Gastroesophageal sphincter (tissue), 4 donors: ENCODE data around the gene TBC1D1. TPM values are rescaled to one million over a fixed set of nuclear protein-coding genes. Genes with fewer than 3 reads are reported as not detected.
A peak's percentile ranks its signal among the peaks of the same experiment; 100 is the strongest.

Source experiments
- ATAC-seq: fragments of 150-250 bp; one replicate; pipeline ENCODE4 v1.9.1; 2016; ENCODE audit warnings: mild to moderate bottlenecking, moderate library complexity
- H3K27ac ChIP-seq, 4 donors: fragments of 200-600 bp; sonication (generic) in 3 of 4; 1 replicate in 3 of 4; 2 replicates in 1 of 4; pipeline ENCODE4 v1.5.1; 2016 to 2019
- H3K27me3 ChIP-seq: fragments of 200-600 bp; sonication (generic); one replicate; pipeline ENCODE4 v1.5.1; 2019
- H3K36me3 ChIP-seq, 2 donors: fragments of 200-600 bp; sonication (generic); one replicate each; pipeline ENCODE4 v1.5.1; 2019; ENCODE audit warnings: control low read depth in 1 of 2
- H3K4me1 ChIP-seq, 3 donors: fragments of 200-600 bp; sonication (generic); 1 replicate in 2 of 3; 2 replicates in 1 of 3; pipeline ENCODE4 v1.5.1; 2016 to 2019; ENCODE audit warnings: control low read depth in 2 of 3
- H3K4me3 ChIP-seq, 2 donors: fragments of 200-600 bp; sonication (generic); one replicate each; pipeline ENCODE4 v1.5.1; 2019; ENCODE audit warnings: mild to moderate bottlenecking in 1 of 2, moderate library complexity in 1 of 2
- H3K9me3 ChIP-seq, 3 donors: fragments of 200-600 bp; sonication (generic); one replicate each; pipeline ENCODE4 v1.5.1; 2017 to 2019; ENCODE audit warnings: control low read depth in 2 of 3
- EP300 ChIP-seq: sonication (generic); formaldehyde crosslinking; IDR thresholded peaks from one replicate; pipeline ENCODE4 v1.6.1; 2017; ENCODE audit warnings: antibody characterized with exemption, mild to moderate bottlenecking
- POLR2A ChIP-seq, 2 donors: fragments of 450-650 bp; IDR thresholded peaks; one replicate each; pipeline ENCODE4 v1.6.1; 2017; ENCODE audit warnings: antibody characterized with exemption in 2 of 2, mild to moderate bottlenecking in 2 of 2, moderate library complexity in 1 of 2
- POLR2AphosphoS5 ChIP-seq: sonication (generic); formaldehyde crosslinking; IDR thresholded peaks from one replicate; pipeline ENCODE4 v1.6.1; 2017; ENCODE audit warnings: antibody characterized with exemption
- WGBS, 2 donors: methylation state at CpG; one replicate each; pipeline ENCODE4 v1.1.5; 2018; ENCODE audit warnings: low coverage in 1 of 2; 5-methylcytosine and 5-hydroxymethylcytosine counted together
- total RNA-seq, 4 donors: library from RNA; depleted of rRNA; stranded (reverse); fragments of >200 nt; gene quantifications; one replicate each; pipeline ENCODE4 v1.1.0, GENCODE V29; 2016
- TF ChIP-seq, protein P1 (sequence below), 4 experiments: fragments of 200-600 bp in 2 of 4; fragments of 450-650 bp in 2 of 4; sonication (generic) in 1 of 4; IDR thresholded peaks; one replicate each; pipeline ENCODE4 v1.5.1; 2017 to 2019; ENCODE audit warnings: antibody characterized with exemption in 4 of 4, mild to moderate bottlenecking in 2 of 4, moderate library complexity in 2 of 4

TBC1D1 gene
- total RNA-seq, 4 donors from 2014 or later, result 190 to 279 (median 241) TPM

DNA sequence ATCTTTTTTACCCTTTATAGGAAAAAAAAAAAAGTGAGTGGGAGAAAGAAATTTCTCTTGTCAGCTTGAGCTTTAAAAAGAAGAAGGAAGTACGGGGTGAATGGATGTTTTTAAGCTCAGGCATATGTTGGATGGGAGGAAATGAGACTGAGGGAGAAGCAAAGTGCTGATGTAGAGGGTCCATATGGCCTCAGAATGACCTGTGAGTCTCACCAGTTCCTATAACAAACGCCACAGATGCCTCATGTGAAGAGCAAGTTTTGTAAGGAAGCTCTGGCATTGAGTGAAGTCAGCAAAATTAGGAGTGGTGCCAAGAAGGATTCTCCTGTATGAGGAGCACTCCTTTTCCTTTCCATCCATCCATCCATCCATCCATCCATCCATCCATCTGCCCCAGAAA is 283.9 kb downstream of the TBC1D1 start:
- H3K27ac ChIP-seq, result no peak overlapping the region
- peaks cover 0 to 9% (median 2%) of the 10 kb centered on the region in 3 donors for H3K4me1 ChIP-seq
- ATAC-seq, result peak; percentile 31
- H3K9me3 ChIP-seq, result no peaks in the 10 kb centered on the region
- H3K36me3 ChIP-seq, result no peaks in the 10 kb centered on the region
- TF ChIP-seq POLR2A (IDR thresholded peaks at IDR 0.05) (no peak), EP300 (no peak), POLR2AphosphoS5 (no peak)
- TF ChIP-seq, protein P1, sequence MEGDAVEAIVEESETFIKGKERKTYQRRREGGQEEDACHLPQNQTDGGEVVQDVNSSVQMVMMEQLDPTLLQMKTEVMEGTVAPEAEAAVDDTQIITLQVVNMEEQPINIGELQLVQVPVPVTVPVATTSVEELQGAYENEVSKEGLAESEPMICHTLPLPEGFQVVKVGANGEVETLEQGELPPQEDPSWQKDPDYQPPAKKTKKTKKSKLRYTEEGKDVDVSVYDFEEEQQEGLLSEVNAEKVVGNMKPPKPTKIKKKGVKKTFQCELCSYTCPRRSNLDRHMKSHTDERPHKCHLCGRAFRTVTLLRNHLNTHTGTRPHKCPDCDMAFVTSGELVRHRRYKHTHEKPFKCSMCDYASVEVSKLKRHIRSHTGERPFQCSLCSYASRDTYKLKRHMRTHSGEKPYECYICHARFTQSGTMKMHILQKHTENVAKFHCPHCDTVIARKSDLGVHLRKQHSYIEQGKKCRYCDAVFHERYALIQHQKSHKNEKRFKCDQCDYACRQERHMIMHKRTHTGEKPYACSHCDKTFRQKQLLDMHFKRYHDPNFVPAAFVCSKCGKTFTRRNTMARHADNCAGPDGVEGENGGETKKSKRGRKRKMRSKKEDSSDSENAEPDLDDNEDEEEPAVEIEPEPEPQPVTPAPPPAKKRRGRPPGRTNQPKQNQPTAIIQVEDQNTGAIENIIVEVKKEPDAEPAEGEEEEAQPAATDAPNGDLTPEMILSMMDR (IDR thresholded peaks at IDR 0.05), result no peak
- no peaks in the 10 kb centered on the region for H3K27me3 ChIP-seq
- WGBS, 2 donors, result 56 to 63% methylated on average over 2 of the region's 2 CpGs
- no peak overlapping the region for H3K4me3 ChIP-seq

DNA sequence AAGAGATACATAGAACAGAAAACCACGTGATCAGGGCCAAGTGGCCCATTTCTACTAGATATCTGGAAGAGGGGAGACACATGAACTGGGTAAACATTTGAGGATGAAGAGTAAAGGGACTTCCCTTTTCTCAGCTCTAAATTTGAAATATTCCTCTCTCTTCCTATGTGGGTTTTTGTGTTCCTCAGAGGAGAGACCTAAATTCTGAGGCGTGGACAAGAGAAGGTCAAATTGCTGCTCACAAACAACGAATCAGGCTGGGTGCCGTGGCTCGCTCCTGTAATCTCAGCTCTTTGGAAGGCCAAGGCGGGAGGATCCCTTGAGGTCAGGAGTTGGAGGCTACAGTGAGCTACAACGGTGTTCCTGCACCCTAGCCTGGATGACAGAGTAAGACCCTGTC is 285.3 kb downstream of the TBC1D1 start:
- Histone ChIP-seq H3K27ac (peak overlapping the region in 3 of 4 donors; percentile 17 to 53 (median 41)), H3K36me3 (no peaks in the 10 kb centered on the region), H3K4me3 (no peak overlapping the region), H3K4me1 (peaks cover 0 to 15% (median 6%) of the 10 kb centered on the region in 3 donors), H3K9me3 (no peaks in the 10 kb centered on the region), H3K27me3 (no peaks in the 10 kb centered on the region)
- no peak for ATAC-seq
- 78 to 90% methylated on average over 5 of the region's 7 CpGs for WGBS, 2 donors
- TF ChIP-seq POLR2A (IDR thresholded peaks at IDR 0.05) (no peak), EP300 (no peak)

DNA sequence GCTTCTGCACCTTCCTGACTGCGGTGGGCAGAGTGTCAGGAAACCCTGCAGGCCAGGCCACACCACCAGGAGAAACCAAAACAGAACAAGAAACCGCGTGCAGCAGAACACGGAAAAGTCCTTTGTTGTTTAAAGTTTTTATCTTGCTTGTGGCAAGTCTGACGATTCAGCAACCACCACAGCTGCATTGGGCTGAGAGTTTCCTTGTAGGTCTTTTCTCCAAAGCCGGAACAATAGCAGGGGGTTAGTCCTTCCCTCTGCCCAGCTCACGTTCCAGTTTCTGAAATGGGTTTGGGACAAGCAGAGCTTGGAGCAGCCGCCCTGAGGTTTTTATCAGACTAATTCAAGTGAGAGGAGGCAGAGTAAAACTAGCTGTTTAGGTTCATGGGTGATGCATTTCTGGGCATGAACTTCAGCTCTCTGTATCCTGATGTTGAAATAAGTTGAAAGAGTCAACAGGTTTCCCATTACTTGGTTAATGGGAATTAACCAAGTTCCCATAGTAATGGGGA is 286.2 kb downstream of the TBC1D1 start:
- Histone ChIP-seq H3K27me3 (no peaks in the 10 kb centered on the region), H3K4me1 (peaks cover 0 to 15% (median 6%) of the 10 kb centered on the region in 3 donors), H3K27ac (peak overlapping the region in 3 of 4 donors; percentile 8 to 53 (median 35)), H3K36me3 (no peaks in the 10 kb centered on the region), H3K9me3 (no peaks in the 10 kb centered on the region), H3K4me3 (no peak overlapping the region)
- no peak for ATAC-seq
- TF ChIP-seq POLR2AphosphoS5, result no peak
- TF ChIP-seq, protein P1 (IDR thresholded peaks at IDR 0.05), result no peak
- TF ChIP-seq POLR2A (IDR thresholded peaks at IDR 0.05), result no peak
- TF ChIP-seq EP300, result no peak
- WGBS, 2 donors, result 46 to 80% methylated on average over 6 to 7 of the region's 8 CpGs

DNA sequence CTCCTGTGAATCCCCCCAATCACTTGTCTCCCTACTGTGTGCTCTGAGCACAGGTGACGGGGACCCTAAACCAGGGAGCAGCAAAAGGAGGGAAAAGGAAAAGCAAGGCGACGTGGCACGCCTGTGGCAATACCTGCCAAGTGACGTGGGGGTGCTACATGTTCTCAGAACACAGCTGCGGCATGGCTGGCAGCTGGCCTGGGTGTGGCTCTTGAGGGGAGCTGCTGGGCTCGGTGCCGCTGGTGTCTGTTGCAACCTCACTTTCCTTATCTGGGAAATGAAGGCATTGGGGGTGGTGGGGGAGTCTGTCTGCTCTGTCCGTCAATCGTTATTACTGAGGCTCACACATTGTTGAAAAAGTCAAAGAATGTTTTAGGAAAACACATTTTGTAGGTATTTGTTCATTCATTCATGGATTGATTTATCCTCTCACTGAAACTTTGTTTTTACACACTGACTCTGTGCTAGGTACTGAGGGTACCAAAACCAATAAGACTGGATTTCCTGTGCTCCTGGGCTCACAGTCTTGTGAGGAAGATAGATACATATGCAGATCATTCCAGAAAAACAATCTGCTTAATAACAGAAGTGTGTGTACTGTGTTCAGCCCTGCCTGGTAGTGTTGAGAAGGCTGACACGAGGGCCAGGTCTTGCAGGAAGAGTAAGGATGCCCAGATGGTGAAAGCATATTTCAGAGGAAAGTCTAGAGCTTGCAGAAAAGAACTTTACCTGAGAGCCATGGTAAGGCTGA is 286.9 kb downstream of the TBC1D1 start:
- no peaks in the 10 kb centered on the region for H3K9me3 ChIP-seq
- peak; percentile 55 for ATAC-seq
- H3K4me3 ChIP-seq, result no peak overlapping the region
- peak overlapping the region in 3 of 4 donors; percentile 8 to 53 (median 35) for H3K27ac ChIP-seq
- TF ChIP-seq EP300, result no peak
- TF ChIP-seq, protein P1 (IDR thresholded peaks at IDR 0.05), result no peak
- no peaks in the 10 kb centered on the region for H3K27me3 ChIP-seq
- H3K36me3 ChIP-seq, result no peaks in the 10 kb centered on the region
- WGBS, 2 donors, result 80 to 89% methylated on average over 5 to 7 of the region's 11 CpGs
- H3K4me1 ChIP-seq, result peaks cover 0 to 15% (median 6%) of the 10 kb centered on the region in 3 donors

DNA sequence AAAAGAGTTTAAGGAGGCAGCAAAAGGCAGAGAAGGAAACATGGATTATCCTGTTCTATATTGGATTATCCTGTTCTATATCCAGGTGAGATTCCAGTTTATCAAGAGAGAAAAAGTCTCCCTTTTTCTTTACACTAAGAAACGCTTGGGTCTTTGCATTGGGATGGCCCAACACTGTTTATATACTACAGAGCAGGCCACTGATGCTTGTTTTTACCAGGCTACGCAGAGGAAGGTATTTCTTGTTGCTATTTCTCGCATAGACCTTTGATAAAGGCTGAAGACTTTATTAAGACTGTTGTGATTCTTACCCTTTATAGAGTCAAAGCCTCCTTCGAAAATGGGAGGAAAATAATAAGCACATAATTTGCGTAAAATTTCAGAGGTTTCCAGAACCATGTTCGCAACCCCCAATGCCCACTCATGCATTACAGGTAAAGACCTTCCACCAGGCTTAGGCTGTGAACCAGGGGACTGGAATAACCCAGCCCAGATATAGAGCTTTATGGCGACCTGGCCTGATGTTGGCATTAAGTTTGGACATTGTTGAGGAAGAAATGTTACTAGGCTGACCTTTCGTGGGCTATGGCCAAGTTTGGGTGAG is 287.6 kb downstream of the TBC1D1 start:
- Histone ChIP-seq H3K36me3 (no peaks in the 10 kb centered on the region), H3K4me1 (peaks cover 0 to 15% (median 6%) of the 10 kb centered on the region in 3 donors), H3K9me3 (no peaks in the 10 kb centered on the region), H3K27ac (no peak overlapping the region), H3K27me3 (no peaks in the 10 kb centered on the region), H3K4me3 (no peak overlapping the region)
- WGBS, 2 donors, result 63 to 94% methylated on average over 7 to 8 of the region's 8 CpGs
- no peak for TF ChIP-seq POLR2A (IDR thresholded peaks at IDR 0.05)
- TF ChIP-seq POLR2AphosphoS5, result no peak
- TF ChIP-seq, protein P1 (IDR thresholded peaks at IDR 0.05), result no peak
- no peak for TF ChIP-seq EP300
- ATAC-seq, result no peak
